ENCODE data around the gene ADAMTS5.

ADAMTS5 gene

GRCh38 chr21:26883768-26884167 lies 83.1 kb downstream of the ADAMTS5 start:
- DNase-seq, result no peak

GRCh38 chr21:26881504-26882228 lies 85.2 kb downstream of the ADAMTS5 start:
- DNase-seq, result no peak

- no peak for DNase-seq
These were observed 89.9 kb downstream of the ADAMTS5 start for GRCh38 chr21:26877018-26877417.

GRCh38 chr21:26874347-26874746 lies 92.5 kb downstream of the ADAMTS5 start:
- no peak for DNase-seq

Measured in NCI-H1930 (cell line).